CD4-positive, alpha-beta T cell treated with Interleukin-15 for 4 hours (primary cell): Measurements from ENCODE around the gene MLXIPL.
"Not testable (repeated sequence)": the region's sequence is repeated elsewhere in the genome, so short reads cannot be mapped to it uniquely, and the experiment has no call there.

Experiments
- DNase-seq: peaks from one replicate; pipeline ENCODE4 v3.0.0-alpha.2; 2020; ENCODE audit warnings: low spot score

Gene MLXIPL

DNA sequence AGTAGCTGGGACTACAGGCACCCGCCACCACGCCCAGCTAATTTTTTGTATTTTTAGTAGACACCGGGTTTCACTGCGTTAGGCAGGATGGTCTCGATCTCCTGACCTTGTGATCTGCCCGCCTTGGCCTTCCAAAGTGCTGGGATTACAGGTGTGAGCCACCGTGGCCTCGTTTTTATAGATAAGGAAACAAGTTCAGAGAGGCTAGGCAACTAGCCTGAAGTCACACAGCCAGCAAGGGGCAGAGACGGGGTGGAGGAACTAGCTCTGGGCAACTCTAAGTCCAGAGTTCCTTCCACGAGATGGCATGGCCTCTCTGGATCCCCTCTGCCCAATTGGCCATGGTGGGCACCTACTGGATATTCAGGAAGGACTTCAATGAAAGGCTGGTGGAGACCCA, 9.4 kb downstream of the MLXIPL start:
- not testable (repeated sequence) for DNase-seq

DNA sequence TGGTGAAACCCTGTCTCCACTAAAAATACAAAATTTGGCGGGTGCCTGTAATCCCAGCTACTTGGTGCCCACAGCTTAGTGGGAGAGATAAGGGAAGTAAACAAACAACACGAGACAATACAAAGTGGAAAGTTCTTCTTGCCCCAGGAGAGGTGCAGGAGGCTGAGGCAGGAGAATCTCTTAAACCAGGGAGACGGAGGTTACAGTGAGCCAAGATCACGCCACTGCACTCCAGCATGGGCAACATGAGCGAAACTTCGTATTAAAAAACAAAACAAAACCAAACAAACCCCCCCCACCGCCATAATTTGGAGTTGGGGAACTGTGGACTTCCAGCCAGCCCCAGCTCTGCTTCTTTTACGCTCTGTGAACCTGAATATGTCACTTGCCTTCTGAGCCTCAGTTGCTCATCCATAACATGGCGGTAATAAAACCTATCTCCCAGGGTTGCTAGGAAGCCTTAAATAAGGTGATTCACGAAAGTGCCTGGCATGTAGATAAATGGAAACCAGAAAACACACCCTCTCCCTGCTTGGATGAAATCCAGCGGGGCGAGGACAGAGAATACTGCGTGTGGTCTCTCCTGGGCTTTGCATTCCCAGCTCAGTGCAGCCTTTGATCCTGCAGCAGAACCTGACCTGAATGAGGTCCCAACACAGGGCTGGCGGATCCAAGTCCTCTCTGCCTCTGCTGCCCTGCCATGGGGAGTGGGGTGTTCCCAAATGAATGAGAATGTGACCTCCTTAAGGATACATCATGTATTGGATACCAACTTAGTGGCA, 10.2 kb downstream of the MLXIPL start:
- DNase-seq: no peak

DNA sequence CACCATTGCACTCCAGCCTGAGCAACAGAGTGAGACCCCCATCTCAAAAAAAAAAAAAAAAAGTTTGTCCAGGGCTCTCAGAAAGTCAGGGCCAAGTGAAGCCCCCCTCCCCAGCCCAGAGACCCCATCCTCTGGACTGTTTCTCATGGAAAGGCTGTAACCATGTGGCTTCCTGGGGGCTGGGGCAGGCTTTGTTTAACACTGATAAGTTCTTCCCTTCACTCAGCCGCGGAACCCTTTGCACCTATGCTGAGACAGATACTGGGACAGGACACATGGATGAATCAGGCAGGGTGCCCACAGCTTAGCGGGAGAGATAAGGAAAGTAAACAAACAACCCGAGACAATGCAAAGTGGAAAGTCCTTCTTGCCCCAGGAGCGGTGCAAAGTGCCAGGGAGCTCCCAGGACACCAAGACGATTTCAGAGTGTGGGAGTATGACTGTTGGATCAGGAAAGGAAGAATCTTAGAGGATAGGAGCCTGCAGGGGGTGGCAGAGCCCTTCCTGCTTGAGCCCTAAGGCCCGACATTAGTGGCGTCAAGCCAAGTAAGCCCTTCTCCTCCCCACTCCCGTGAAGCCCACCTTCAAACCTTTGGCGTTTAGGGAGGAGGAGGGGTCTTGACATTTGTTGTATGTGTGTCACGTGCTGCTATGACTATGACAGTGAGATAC, 11.6 kb downstream of the MLXIPL start:
- DNase-seq: no peak

DNA sequence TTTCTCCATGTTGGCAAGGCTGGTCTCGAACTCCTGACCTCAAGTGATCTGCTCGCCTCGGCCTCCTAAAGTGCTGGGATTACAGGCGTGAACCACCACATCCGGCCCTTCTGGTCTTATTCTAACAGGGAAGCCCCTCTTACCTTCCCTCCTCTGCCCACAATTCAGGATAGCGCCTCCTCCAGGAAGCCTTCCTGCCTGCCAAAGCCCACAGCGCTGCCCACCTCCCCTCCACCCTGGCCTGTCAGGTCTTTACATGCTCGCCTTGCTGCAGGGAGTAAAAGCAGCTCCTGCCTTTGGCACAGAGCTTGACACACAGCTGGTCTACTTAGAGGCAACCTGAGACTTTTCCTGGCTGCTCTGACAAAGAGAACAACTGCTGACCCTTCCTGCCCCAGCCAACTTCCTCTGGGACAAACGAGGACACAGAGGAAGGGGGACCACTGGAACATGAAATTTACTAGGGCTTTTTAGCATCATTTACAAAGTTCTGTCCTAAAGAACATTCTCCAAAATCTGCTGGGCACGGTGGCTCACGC, 13.2 kb downstream of the MLXIPL start:
- DNase-seq: no peak

DNA sequence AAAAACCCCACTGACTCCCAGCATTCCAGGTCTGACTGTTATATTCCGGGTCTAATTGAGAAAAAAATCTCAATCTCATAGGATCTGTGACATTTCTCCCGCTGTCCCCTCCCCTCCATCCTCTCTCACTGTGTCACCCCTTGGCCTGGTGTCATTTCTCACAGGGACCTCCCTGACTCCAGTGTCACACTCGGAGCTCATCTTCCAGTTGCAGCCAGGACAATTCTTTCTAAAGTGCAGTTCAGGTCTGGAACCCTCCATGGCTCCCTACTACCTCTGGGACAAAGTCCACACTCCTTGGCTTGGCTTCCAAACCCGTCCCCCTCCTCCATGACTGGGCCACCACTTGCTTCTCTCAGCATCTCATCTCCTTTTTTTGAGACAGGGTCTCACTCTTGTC, 14.2 kb downstream of the MLXIPL start:
- no peak for DNase-seq

DNA sequence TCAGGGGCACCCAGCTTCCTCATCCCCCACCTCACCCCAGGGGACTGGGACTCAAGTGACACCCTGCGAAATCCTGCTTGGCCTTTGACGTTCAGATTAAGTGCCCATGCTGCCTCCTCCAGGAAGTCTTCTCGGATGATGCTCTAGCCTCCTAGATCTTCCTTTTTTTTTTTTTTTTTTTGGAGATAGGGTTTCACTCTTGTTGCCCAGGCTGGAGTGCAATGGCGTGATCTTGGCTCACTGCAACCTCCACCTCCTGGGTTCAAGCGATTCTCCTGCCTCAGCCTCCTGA, 16.7 kb downstream of the MLXIPL start:
- not testable (repeated sequence) for DNase-seq

DNA sequence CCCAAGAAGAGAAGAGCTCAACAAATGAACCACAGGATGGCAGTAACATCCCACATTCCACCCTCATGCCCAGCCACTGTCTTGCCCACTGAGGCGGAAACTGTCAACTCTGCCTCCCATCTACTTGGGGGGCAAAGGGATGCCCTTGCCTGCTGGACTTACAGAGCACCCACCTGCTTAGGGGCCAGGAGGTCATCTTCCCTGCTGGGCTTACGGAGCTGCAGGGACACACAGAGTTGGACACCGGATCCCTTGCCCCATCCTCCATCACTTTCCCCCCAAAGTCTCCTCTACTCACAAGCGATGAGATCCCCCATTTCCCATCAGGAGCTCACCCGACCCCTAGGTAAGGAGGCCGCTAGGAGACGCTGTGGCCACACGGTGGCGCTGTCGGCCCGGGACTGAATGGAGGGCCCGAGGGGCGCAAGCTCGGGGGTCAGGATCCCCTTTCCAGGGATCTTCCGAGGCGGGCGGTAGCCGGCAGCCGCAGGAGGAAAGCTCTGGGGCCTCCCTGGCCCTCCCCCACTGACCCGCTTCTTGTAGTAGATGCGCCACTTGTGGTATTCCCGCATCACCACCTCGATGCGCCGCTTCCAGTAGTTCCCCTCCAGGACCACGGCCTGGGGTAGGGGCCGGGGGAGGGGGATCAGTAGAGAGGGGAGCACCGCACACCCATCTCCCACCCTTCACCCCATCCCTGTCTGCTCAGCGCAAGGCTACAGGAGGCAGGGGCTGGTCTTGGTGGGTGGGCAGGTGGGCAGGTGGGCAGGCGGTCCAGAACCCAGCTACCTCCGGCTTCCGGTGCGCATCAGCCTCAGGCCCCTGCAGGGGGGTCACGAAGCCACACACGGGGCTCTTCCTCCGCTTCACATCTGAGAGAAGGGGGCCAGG, 17.3 kb downstream of the MLXIPL start:
- DNase-seq: peak; percentile 59

DNA sequence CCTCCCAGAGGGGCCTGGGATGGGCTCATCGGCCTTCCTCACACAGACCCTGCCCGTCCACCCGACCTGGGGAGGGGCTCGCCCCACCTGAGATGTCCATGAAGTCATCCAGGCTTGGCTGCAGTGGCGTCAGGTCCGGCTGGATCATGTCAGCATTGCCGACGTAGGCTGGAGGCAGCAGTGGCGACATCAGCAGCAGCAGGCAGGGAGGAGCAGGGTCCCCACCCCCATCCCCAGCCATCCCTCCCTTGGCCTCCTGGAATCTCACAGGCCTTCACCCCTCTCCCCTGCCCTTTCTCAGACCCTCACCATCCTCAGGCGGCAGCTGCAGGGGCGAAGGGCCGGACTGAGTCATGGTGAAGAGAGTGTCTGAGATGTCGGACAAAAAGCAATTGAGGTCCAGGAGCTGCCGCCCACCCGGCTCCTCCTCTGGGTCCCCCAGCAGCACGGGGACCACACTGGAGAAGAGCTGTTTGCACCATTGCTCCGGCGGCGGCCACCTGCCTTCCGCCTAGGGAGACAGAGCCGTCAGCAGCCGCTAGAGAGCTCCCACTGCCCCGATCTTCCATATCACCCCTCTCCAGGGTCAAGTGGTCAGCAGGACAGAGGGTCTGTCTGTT, 18.6 kb downstream of the MLXIPL start:
- DNase-seq: no peak

DNA sequence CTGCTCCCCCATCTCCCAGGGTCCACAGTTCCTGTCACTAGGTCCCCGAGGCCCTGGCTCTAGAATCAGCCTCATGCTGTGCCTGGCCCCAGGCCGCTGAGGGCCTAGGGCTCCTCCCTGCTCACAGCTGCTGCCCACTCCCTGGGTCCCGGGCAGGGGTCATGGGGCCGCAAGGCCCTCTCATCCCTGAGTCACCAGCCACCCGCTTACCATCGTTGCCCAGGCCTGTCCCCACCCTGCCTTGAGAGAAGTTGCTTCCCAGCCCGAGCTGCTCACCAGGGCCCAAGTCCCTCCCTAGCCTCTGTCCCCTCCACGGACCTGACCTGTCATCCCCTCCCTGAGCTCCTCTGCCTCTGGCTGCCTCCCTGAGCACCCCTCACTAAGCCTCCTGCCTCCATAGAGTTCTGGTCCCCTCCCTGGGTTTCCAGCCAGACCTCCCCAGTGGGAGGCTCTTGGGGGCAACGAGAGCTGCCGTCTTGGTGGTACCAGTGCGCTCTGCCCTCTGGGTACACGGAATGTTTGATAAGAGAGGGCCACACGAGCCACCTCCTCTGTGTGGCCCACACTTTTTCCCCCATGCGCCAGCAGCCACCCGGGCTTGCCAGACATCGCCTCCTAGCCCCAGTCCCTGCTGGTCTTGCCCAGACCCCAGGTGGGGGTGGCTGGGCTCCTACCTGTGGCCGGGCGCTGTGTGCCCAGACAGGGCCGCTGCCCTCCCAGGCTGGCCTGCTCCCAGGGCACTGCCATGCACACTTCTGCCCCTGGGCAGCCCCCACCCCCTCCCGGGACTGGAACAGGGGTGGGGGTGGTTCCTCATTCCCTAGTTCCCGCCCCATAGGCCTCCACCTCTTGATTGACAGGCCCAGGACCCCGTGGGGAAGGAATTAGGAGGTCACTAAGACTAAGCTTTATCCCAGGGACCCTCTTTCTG, 21.3 kb downstream of the MLXIPL start:
- no peak for DNase-seq

DNA sequence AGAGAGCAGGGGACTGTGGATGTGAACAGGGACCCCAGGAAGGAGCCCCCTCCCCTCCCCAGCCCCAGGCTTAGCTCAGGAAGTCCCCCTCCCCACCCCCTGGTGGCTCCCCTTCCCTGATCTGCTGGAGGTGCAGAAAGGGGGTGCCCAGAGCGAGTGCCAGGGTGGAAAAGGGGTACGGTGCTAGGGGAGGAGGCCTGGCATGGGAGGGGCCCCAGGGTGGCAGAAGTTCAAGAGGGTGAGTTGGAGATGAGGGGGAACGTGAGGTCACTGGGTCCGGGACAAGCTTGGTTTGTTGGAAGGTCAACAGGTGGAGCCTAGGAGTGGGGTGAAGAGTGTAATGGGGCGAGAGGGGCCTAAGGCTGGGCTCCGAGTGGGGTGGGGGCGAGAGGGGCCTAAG, 24.4 kb downstream of the MLXIPL start:
- DNase-seq: no peak

DNA sequence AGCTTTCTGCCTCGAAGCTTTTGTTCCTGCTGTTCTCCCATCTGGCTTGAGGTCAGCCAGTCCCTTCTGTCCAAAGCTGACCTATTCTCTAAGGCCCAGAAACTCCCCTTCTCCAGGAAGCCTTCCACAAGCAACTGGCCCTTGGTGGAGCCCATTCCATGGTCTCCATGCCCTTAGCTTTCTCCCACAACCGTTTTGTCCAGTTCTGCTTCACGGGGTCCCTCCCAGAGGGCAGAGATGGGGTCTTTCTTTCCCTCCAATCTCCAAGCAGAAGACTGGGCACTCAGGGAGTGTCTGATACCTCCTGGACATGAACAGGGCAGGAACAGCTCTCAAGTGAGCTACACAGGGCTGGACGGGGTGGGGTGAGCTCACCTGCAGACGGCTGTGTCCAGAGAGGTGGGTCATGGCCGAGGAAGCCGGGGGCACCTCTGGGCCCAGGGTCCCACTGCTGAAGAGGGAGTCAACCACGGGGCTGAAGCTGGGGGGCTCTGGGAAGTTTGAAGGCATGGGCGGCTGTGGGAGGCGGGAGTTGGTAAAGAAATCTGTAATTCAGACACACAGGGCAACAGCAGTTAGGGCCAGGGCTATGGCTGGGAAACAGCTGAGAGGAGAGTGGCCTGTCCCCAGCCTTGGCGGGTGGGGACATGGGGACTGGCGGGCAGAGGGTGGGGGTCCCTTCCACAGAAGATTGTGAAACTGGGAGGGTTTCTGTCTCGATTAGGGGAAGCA, 25.0 kb downstream of the MLXIPL start:
- DNase-seq: no peak

DNA sequence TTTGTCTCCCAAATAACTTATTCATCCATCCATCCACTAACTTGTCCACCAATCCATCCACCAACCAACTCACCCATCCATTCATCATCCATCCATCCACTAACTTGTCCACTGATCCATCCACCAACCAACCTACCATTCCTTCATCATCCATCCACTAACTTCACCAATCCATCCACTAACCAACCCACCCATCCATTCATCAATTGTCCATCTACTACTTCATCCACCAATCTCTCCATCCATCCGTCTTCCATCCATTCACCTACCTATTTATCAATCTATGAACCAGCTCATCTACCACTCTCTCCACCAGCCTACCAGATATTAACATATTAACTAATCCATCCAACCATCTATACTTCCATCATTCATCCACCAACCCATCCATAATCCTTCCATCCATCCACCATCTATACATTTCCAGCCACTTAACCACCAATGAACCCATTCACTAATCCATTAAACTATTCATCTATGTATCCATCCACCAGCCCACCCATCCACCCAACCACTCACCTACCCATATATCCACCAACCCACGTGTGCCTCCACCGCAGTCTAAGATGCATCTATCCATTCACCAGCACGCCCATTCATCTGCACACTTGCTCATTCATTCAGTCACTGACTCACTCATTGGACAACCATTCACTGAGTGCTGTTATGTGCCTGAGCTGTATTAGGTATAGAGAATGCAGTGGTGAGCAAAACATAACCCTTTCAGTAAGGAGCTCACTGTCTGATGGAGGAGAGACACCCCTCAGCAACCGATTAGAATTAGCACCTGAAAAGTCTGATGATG, 26.1 kb downstream of the MLXIPL start:
- no peak for DNase-seq

DNA sequence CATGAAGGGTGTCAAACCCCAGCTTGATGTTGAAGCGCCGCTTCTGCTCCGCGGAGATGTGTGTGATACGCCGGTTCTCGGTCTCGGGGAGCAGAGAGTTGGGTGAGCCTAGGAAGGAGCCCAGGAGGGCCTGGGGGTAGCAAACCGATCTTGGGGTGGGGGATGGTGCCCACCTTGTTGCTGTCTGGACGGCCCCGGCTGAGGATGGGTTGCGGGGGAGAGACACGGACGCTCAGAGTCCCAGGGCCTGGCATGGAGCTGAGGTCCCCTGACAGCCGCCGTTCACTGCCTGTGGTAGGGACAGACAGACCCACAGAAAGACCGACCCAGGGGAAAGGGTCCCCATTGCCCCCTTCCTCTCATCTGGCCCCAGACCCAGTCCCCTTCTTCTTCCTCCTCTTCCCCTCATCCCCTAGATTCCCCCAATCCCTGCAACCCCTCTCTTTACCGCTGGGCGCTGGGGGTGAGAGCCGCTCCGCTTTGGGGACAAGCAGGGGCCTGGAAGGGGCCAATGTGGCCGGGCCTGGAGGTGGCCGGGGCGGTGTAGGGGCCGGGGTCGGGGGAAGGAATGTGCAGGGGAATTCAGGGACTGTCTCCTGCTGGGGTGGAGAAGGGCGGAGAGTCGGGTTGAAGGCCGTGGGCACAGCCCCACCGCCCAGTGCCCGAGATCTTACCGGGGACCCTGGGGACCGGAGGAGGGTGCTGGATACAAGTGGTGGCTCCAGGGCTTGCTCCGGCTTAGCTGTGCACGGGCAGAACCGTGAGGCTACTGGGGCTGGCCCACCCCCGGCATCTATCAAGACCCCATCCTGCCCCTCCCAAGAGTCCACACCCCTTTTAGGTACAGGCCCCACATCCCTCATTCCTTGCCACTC, 27.9 kb downstream of the MLXIPL start:
- no peak for DNase-seq

DNA sequence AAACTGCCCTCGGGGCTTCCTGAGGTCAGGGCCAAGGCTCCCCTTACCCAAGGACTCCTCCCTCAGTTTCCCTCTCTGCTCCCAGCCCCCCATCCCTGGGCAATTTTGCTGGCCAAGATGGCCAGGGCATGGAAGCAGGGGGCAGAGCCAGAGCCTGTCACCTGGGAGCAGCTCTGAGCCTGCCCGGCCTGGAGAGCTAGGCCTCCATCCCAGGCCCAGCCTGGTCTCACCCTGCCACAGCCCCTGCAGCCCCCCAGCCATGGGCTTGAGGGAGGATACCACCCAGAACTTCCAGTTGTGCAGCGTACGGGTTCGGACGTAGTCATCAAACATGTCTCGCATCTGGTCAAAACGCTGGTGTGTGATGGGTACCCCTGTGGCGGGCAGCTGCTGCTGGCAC, 29.0 kb downstream of the MLXIPL start:
- DNase-seq: no peak

DNA sequence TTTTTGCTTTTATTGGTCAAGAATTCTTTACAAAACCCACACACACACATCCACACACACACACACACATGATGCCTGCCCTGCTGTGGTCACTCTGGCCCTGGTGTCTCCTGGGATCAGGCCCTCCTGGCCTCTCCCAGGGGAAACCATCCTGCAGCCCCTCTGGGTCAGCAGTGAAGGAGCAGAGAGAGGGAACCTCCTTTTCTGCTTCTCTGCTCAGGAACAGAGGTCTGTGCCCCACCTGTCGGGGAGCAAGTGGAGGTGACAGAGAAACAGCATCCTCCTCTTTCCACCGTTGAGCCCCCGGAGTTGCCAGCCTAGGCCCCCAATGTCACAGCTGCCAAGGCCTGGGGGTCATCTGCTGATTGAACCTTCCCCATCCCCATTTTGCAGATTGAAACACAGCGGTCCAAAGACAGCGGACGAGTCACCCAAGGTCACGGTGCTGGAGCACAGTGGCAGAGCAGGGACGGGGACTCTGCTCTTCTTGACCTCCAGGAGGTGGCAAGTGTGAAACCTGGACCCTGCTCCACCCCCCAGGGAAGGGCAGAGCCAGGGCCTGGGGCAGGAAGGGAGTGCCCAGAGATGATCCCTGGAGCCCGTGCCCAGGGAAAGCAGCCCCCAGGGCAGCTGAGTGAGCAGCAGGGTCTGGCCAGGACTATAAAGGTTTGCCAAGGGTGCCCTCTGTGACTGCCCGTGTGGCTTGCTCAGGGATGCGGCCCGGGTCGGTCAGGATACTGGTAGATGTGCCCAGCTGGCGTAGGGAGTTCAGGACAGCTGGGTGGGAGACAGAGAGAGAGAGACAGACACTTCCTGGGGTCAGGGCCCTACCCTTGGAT, 30.9 kb downstream of the MLXIPL start:
- no peak for DNase-seq

DNA sequence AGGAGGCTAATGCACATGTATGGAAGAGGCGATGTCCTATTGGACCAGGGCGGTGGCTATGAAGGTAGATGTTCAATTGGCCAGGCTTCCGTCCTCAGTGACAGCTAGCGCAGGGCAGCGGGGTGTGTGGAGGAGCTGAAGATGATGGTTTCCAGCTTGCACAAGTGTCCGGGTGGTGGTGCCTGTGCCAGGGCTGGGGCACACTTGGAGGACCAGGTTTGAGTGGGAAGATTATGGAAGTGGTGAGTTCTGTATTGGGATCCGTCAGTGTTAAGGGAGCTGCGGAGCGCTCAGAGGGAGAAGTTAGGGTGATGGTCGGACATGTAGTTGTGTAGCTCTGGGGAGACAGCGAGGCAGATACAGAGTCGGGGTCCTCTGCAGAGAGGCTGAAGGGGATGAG, 37.4 kb downstream of the MLXIPL start:
- no peak for DNase-seq

DNA sequence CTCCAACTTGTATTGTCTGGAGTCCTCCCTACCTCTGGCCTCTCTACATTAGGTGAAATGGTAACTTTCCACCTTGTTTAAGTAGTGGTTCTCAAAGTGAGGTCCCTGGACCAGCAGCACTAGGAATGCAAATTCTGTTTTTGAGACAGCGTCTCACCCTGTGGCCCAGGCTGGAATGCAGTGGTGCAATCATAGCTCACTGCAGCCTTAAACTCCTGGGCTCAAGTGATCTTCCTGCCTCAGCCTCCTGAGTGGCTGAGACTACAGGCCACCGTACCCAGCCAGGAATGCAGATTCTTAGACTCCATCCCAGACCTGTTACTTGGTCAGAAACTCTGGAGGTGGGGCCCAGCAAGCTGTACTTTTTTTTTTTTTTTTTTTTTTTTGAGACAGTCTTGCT, 39.1 kb downstream of the MLXIPL start:
- no peak for DNase-seq
